GM19025 (cell line): Measurements from ENCODE around the gene CXCR2.

Experiments
- ATAC-seq: cut with Tn5 transposase; IDR thresholded peaks from one replicate; pipeline ENCODE4 v1.9.1; 2021; ENCODE audit warnings: mild to moderate bottlenecking, low read depth, moderate library complexity; ENCODE audit not compliant: unreplicated experiment

The CXCR2 gene

GRCh38 chr2:218180467-218181114, 54.8 kb downstream of the CXCR2 start:
- ATAC-seq = no peak

DNA sequence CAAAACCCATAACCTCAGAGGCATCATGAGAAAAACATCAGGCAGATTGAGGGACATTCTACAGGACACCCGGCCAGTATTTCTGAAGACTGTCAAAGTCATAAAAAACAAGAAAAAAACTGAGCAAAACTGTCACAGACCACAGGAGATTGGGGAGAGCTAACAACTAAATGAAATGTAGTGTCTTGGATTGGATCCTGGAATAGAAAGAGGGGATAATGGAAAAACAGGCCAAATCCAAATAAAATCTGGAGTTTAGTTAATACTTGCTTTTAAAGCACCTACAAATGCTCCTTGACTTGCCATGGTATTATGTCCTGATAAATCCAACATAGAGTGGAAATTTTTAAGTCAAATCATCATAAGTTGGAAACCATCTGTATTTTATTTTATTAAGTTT, 58.5 kb downstream of the CXCR2 start:
- ATAC-seq = no peak

DNA sequence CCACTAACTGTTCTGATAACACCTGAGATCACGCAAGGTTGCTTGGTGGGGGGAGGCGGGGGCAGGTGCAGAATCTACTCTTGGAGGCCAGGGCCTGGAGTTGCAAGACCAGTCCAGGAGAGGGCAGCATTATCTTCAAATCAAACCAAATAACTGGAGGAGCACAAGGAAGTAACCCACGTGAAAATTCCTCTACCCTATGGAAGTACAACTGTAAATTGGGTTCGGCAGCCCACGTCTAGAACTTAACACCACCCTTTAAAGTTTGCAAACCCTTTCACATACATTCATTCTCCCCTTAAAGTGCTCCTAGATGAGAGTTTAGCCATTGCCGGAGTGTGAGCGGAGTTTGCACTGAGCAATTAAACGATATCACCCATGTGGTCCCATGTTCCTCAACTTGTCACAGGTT, 60.5 kb downstream of the CXCR2 start:
- ATAC-seq = peak; percentile 44
